KG1 (cell line): Measurements from ENCODE around the gene P2RY8.
"Not testable (repeated sequence)": the region's sequence is repeated elsewhere in the genome, so short reads cannot be mapped to it uniquely, and the experiment has no call there.

Source experiments
- DNase-seq: peaks from one replicate; lab custom pipeline; 2025; lab: John Stamatoyannopoulos, UW

P2RY8 gene

GRCh38 chrX:1518512-1518911, 18.5 kb downstream of the P2RY8 start:
- DNase-seq, result no peak

GRCh38 chrX:1516596-1517104, 20.3 kb downstream of the P2RY8 start:
- no peak for DNase-seq

DNA sequence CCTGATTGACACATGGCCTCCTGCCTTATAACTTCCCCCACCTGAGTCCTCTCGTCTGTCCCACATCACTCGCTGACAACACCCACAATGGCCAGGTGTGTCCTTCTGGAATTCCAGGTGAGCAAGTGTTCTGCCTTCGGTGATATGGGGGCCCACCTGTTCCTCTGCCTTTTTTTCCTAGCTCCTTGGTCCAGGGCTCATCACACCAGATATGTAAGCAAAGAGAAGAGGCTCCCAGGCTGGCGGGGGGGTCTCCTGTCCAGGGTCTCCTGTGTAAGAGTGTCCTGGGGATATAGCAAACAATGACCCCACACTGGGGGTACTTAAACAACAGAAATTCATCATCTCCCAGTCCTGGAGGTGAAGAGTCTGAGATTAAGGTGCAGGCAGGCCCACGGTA, 25.2 kb downstream of the P2RY8 start:
- no peak for DNase-seq

GRCh38 chrX:1511150-1511549, 25.8 kb downstream of the P2RY8 start:
- no peak for DNase-seq

- no peak for DNase-seq
Measured at GRCh38 chrX:1507511-1508463, 29.2 kb downstream of the P2RY8 start.

DNA sequence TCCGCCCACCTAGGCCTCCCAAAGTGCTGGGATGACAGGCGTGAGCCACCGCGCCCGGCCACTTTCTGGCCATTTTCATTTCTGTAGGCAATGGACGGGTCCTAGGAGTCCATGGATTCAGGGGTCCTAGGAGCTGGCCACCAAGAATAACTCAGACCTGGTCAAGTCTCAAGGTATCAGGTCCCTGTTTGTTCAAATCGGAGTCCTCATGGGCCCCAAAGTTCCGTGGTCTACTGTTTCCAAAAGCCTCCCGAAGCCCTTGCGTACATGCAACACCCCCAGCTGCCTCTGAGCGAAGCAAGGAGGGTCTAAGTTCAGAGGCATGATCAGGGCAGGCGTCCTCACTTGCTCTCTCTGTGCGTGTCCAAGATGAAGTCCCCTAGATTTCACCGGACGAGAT, 30.1 kb downstream of the P2RY8 start:
- DNase-seq, result no peak

GRCh38 chrX:1502853-1503252, 34.1 kb downstream of the P2RY8 start:
- no peak for DNase-seq

GRCh38 chrX:1502241-1502640, 34.7 kb downstream of the P2RY8 start:
- no peak for DNase-seq

DNA sequence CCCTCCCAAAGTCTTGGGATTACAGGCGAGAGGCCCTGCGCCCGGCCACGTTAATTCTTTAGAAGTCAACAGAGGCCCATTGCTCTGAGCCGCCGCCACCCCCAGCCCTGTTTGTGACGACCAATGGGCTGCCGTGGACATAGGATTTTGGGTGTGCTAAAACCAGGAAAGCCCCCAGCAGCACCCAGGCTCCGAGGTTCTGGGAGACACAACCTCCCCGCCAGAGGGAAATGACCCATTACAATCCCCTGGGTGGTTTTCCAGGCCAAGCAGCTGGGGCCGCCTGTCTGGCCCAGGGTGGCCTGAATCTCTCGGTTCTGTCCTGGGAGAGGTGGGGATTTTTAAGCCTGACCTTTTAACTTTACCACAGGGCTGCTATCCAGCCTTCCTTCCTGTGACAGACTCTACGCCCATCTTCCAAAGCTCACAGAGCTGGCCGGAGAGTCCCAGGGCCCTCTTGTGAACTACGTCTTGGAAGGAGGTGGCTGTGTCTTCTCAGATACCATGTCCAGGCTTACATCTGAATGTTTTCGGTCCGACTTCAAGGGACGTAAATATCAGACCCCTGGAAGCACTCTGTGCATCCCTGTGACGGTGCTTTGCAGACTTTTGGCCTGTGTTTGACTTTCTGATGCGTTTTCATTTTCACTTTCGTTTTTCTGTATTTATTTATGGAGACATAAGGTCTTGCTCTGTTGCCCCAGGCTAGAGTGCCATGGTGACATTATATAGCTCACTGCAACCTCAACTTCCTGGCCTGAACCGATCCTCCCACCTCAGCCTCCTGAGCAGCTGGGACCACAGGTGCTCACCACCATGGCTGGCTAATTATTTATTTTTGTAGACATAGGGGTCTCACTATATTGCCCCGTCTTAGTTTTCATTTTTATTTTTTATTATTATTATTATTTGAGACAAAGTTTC, 36.0 kb downstream of the P2RY8 start:
- no peak for DNase-seq

DNA sequence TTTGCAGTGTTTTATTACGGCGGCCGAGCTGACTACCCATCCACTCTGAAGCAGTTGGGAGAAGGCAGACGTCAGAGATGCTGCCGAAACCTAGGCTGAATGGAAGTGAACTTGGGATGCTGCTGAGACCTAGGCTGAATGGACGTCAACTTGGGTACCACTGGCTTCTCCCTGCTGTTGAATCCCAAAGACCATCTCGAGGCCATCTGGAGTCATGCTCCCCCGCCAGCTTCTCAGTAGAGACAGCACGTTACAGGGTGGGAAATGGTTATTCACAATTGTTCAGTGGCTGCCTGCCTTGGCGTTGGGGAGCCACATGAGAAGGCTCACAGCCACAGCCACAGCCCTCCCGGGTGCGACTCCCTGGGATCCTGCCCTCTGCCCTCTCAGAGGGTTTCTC, 40.9 kb downstream of the P2RY8 start:
- no peak for DNase-seq

DNA sequence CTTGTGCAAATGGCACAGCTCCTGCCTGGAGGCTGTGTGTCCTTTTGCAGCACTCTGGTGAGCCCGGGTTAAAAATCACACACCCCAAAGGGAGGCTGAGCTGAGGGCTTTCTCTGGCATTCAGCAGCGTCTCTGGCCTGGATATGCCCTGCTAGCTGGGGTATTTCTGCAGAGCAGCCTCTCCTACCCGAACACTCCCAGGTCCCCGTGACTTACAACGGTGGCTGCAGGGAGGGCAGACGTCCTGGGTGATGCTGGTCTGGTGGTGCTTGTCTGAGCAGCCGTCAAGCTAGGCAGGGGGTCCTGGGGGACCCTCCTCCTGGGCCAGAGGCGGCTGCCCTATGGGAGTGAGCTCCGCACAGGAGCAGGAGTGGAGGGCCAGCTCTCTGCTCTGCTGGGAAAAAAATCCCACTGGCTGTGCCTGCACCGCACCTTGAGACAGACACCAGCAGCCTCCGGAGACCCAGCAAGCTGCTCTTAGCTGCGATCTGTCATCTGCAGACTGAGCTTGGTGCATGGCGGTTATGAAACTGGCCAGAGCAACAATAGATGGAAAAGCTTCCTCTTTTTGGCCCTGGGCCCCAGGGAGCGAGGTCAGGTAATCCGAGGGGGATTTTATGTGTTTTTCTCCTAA, 43.0 kb downstream of the P2RY8 start:
- DNase-seq, result no peak

GRCh38 chrX:1493412-1493811, 43.6 kb downstream of the P2RY8 start:
- DNase-seq, result no peak

- DNase-seq, result no peak
Measured at GRCh38 chrX:1492421-1493012, 44.5 kb downstream of the P2RY8 start.

GRCh38 chrX:1491851-1492349, 45.1 kb downstream of the P2RY8 start:
- DNase-seq, result no peak

GRCh38 chrX:1491248-1491647, 45.7 kb downstream of the P2RY8 start:
- DNase-seq, result not testable (repeated sequence)

DNA sequence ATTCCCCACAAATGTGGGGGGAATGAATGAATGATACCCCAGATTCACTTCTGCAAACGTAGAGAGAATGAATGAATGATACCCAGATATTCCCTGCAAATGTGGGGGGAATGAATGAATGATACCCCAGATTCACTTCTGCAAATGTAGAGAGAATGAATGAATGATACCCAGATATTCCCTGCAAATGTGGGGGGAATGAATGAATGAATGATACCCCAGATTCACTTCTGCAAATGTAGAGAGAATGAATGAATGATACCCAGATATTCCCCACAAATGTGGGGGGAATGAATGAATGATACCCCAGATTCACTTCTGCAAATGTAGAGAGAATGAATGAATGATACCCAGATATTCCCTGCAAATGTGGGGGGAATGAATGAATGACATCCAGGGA, 46.3 kb downstream of the P2RY8 start:
- not testable (repeated sequence) for DNase-seq

DNA sequence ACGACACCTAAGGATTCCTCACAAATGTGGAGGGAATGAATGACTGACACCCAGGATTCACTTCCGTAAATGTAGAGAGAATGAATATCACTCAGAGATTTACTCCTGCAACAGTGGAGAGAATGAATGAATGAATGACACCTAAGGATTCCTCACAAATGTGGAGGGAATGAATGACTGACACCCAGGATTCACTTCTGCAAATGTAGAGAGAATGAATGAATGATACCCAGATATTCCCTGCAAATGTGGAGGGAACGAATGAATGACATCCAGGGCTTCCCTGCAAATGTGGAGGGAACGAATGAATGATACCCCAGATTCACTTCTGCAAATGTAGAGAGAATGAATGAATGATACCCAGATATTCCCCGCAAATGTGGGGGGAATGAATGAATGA, 47.6 kb downstream of the P2RY8 start:
- DNase-seq, result not testable (repeated sequence)

- DNase-seq, result no peak
Measured at GRCh38 chrX:1488745-1489144, 48.2 kb downstream of the P2RY8 start.

DNA sequence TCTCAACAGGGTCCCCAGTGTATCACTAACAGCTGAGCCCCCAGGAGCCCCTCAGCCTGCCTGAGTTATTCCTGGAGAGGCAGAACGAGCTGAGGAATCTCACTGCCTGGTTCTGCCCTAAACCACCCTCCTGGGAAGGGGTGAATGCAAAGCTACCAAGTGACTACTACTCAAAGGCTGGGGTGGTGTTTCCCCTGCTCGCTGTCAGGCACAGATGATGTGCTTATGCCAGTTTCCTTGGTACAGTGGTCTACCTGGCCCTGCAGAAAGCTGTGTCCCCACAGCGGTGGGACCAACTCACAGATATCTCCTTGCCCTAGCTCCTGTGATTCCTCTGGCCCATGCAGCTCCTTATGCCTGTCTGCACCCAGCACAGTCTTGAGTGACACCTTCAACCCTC, 48.8 kb downstream of the P2RY8 start:
- no peak for DNase-seq

DNA sequence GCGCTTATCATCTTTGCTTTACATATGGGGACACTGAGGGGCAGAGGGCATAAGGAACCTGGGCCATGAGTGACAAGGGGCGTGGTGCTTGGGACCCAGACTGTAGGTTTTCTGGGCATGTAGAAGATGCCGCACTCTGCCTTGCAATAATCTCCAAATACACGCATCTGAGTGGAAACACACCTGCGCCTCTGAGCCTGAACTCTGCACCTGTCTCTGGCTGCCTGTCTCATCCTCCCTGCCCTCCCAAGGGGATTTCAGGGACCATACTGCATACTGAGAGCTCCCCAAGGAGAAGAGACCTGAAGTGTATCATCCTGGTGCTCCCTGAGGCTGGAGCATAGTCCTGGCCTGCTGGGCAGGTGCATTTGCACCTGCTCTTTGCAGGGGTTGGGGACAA, 49.6 kb downstream of the P2RY8 start:
- no peak for DNase-seq

GRCh38 chrX:1486749-1487361, 50.1 kb downstream of the P2RY8 start:
- DNase-seq, result no peak
